Superior temporal gyrus (tissue), 1 donor: Measurements from ENCODE around the gene QRICH2.

Experiments
- DNase-seq: peaks from one replicate; pipeline ENCODE4 v3.0.0-alpha.2; 2016; ENCODE audit errors: extremely low spot score

The QRICH2 gene

DNA sequence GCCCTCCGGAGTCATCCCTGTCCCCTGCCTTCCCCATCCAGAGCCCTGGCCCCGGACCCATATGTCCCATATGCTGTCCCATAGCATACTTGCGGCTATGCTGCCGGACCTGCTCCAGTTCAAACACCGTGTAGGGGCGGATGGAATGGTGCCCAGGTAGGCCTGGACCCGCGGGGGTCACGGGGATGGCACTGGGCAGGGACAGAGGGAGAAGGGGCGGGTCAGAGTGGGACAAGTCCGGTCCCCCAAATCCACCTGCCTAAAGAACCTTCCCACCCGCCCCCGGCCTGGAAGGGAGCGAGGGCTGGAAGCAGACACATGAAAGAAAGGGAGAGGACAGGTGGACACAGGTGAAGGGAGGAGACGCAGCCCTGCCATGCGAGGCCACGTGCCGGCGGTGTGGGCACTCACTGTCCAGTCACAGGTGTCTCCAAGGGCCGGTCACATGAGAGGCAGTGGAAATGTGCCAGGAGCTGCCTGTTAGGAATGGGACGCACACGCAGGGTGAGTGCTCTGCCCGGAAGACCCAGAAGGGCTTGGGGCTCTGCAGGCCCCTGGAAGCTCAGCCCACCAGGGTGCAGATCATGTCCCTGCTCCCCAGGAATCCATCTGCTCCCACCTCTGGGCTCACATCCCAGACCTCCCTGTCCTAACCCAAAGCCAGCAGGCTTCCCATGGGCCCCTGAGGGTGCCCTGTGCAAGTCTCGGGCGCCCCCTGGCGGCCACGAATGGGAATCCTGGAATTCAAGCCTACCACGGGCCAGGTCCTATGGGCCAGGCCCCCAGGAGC lies 28.9 kb downstream of the QRICH2 start:
- DNase-seq = peak; percentile 91

DNA sequence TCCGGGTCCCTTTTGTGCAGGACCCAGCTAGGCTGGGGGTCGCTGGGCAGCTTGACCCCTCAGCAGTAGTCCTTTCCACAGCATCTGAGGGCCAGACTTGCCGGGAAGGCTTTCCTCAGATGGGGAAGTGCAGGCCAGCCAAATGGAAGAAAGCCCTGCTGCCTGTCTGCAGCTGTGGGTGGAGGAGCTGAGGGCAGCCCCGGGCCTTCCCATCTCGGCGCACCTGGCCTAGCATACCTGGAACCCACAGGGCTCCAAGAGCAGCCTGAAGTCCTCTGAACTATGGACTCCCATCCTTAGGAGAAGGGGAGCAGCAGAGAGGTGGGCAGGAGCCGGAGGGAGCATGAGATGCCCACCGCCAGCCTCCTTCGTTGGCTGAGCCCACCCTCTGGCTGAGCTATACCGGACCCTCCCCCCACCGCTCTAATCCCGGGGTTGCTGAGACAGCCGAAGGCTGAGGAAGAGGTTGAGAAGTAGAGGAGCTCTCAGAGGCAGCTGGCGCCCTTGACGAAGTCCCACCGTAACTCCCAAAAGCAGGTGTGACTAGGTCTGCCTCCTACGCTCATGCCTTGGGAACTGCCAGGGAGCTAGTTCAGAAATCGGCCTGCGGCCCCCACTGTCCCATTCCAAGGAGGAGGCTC lies 29.7 kb downstream of the QRICH2 start:
- no peak for DNase-seq

GRCh38 chr17:76277300-76278267 lies 30.5 kb downstream of the QRICH2 start:
- no peak for DNase-seq

- no peak for DNase-seq
Observed at GRCh38 chr17:76276461-76277299, 31.4 kb downstream of the QRICH2 start.

DNA sequence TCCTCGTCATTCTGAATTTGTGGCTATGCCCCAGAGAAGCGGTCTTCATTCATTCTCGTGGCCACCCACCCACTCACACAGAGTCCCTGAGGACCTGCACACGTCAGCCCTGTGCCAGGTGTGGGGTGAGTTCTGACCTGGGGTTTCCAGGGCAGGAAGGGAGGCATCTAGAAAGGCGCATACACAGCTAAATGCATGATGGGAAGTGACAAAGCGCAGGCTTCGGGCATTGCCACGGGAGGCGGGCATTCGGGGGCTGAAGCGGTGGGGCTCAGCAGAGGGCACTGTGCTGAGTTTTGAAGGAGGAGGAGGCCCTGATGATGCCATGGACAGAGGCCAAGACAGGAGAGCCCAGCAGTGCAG lies 32.0 kb downstream of the QRICH2 start:
- DNase-seq = no peak

GRCh38 chr17:76275382-76276068 lies 32.6 kb downstream of the QRICH2 start:
- no peak for DNase-seq

DNA sequence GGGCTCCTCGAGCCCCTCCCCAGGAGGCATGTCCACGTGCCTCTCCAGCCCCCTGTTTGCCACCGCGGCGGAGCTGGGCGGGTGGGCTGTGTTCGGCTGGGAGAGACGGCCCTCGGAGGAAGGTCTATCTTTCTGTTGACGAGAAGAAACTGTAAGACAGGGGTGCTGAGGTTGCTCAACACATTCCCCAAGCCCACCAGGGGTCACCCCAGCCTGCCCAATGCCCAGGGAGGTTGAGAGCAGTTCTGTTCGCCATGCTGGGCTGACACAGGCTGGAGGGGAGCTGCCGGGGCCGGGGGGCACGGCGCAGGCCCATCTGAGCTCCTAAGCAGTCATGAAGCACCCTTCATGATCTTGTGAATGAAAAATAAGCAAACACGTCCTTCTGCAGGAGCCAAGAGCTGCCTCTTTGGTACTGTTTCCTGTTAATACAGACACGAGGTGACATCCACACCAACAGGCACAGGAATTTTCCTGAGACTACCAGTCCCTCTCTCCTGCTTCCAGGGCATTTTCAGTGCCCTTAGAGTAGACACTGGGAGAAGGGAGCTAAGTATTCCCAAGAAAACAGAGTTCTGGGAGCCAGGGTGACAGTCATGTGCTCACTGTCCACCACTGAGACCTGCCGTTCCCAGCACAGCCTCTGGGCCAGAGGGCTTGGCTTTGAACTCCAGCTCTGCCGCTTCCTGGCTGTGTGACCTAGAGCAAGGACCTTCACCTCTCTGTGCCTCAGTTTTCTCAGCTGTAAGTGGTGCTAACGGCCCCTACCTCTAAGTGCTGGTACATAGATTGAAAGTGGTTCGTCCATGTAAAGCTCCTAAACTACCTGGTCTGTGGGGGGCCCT lies 33.7 kb downstream of the QRICH2 start:
- DNase-seq = no peak

DNA sequence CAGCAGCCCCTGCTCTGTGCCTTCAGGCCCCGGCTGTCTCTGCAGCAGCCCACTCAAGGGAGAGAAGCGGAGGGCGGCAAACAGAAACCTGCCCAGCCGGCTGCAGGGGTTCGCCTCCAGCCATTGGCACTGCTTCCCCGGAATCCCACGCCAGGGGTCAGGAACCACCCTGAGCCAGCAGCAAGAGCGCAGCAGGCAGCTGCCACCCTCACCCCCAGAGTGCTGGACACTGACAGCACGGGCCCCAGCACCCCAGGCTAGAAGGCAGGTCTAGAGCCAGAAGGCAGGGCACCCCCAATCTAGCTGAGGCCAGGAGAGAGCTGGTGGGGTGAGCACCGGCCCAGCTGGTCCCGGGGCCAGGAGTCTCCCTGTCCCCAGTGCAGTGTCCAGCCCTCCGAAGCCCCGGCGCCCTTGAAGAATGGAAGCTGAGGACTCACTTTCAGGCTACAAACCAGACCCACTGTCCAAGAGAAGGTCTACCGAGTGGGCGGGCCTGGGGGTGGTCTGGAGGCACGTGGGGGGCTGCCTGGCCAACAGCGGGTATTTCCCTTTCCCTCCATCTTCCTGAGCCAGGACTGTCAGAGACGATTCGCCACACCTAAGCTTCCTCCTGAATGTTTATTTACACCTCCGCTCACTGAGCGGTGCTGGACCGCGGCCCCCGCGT lies 34.5 kb downstream of the QRICH2 start:
- no peak for DNase-seq

- DNase-seq = no peak
Observed at GRCh38 chr17:76272541-76273444, 35.3 kb downstream of the QRICH2 start.

GRCh38 chr17:76271669-76272540 lies 36.2 kb downstream of the QRICH2 start:
- no peak for DNase-seq

DNA sequence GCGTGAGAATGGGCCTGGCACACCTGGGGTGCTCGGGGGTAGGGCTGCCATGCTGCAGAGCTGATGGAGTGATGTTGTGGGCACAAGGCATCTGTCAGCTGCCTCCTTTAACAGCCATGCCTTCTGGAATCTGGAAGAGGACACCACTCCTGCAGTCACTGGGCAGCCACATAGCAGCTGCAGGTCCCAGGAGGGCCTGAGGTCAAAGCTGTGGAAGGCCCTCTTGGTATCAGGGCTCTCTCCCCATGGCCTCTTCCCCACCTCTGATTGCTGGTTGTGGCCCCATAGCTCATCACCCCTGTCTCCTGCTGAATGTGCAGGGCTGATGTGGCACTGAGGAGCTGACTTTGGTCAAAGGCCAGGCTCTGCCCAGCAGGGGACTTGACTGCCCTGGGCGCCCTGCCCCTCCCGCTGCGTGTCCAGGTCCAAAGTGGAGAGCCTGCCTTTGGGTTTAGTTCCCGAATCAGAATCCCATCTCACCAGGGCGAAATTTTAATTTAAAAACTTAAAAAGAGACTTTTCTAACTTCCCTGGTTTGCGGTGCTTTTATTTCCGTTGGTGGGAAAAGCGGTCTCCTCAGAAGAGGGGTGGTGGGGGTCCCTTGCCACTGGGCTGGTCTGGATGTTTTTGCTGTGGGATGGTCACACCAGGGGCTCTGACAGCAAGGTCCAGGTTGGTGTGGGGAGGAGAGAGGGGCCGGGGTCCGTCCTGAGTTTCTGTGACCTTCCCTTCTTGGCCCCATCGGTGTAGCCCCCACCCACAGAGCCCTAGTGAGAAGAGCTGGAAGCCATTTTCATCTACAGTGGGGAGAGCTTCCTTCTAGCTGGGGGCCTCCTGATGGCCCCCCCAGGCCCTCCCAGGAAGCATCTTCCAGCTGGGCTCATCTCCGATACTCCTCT lies 37.1 kb downstream of the QRICH2 start:
- no peak for DNase-seq

DNA sequence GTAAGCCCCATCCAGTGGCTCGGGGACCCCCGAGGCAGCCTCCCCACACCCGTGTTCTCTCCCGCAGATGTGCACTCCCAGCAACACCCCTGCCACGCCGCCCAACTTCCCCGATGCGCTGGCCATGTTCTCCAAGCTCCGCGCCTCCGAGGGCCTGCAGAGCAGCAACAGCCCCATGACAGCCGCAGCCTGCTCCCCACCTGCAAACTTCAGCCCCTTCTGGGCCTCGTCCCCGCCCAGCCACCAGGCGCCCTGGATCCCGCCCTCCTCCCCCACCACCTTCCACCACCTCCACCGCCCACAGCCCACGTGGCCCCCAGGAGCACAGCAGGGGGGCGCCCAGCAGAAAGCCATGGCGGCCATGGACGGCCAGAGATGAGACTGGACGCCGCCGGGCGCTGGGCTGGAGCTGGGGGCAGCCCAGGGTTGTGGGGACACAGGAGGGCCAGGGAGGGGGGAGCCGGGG lies 37.9 kb downstream of the QRICH2 start:
- DNase-seq = no peak

DNA sequence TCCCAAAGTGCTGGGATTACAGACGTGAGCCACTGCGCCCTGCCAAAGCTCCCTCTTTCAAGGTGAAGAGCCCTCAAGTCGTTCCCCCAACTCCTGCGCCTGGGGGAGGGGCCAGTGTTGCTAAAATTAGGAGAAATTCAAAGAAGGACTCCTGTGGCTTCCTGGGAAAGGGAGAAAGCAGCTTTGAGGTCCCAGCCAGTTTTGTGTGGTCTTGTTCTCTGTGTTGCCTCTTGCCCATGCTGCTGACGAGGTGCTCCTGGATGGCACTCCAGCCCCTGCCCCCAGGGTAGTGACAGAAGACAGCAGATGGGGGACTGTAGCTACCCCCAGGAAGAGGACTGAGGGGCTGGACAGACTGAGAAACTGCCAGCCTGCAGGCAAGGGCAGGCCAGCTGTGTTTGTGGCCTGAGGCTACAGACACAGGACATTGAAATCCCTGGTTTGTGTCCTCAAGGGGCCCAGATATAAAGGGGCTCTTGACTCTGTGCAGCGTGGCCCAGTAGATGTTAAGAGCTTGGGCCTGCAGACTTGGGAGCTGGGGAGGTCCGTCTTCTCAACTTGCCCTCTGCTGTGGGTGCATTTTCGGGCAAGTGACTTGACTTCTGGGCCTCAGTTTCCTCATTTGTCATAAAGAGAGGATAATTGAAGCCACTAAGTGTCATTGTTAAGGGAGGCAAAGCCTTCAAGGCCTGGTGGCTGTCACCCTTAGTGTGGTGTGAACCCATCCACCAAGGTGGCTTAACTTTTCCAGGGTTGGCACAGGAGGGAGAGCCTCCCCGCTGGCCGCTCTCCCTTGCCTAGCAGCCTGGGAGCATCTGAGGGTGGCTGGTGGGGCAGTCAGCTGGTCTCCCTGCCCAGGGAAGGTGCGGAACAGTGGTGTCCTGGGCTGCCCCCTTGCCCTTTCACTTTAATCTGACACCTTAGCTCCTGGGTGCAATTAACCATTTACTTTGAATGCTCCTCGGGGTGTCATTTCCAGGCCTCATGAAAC lies 38.8 kb downstream of the QRICH2 start:
- DNase-seq = no peak

DNA sequence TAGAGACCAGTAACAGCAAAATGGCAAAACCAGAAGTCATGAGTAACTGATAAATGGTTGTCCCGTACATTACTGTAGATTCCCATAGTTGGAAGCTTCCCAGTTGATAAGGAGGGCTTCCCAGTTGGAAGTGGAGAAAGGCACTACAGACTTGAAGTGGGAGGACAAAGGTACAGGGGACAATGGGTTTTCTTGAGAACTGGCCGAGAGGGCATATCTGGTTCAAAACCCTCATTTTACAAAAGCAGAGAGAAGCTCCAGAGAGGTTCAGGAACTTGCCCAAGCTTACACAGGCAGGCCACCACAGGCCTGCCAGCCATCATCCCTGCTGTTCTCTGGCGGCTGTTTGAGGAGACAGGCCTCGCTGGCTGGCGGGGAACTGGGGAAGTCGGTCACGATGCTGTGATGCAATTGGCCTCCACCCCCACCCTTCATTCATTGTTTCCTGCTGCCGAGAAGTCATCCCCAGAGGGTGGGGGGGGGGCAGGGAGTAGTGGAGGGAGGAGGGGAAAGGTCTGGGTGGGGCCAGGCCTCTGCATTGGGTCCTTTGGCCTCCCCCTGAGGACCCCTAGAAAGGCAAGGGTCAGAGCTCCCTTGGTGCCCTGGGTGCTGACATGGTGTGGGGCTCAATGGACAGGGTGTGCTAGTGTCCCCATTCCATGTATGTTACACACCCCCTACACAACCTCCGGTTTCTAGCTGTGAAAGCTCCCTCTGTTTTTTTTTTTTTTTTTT lies 39.9 kb downstream of the QRICH2 start:
- peak; percentile 71 for DNase-seq
